ENCODE results near the gene ZRANB2. TPM values are rescaled to one million over a fixed set of nuclear protein-coding genes. Genes with fewer than 3 reads are reported as not detected.

ZRANB2 gene
- total RNA-seq, 1 donor from 2014 or later: 146 TPM

DNA sequence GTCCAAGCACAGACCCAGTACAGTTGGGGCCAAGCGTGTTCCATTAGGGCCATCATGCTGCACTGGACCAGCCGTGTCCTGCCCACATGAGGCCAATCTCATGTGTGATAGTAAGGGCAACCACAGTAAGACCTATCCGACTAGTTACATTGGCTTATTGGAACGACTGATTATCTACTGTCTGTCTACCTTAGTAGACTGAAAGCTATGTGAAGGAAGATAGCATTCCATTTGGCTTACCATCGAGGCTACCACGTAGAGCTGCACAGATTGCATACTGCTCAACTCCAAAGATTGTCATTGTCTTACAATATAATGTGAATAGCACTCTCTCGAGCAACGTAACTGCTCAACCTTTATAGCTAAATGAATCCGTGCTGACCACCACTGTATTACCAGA, 43.8 kb downstream of the ZRANB2 start:
- TF ChIP-seq, protein P1, sequence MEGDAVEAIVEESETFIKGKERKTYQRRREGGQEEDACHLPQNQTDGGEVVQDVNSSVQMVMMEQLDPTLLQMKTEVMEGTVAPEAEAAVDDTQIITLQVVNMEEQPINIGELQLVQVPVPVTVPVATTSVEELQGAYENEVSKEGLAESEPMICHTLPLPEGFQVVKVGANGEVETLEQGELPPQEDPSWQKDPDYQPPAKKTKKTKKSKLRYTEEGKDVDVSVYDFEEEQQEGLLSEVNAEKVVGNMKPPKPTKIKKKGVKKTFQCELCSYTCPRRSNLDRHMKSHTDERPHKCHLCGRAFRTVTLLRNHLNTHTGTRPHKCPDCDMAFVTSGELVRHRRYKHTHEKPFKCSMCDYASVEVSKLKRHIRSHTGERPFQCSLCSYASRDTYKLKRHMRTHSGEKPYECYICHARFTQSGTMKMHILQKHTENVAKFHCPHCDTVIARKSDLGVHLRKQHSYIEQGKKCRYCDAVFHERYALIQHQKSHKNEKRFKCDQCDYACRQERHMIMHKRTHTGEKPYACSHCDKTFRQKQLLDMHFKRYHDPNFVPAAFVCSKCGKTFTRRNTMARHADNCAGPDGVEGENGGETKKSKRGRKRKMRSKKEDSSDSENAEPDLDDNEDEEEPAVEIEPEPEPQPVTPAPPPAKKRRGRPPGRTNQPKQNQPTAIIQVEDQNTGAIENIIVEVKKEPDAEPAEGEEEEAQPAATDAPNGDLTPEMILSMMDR (IDR thresholded peaks at IDR 0.05; ENCODE audit: unreplicated experiment): no peak
- no peak overlapping the region for H3K27ac Mint-ChIP-seq
- H3K4me1 Mint-ChIP-seq: no peaks in the 10 kb centered on the region
- peaks cover 32% of the 10 kb centered on the region for H3K27me3 Mint-ChIP-seq (ENCODE audit: low read depth)
- no peak for DNase-seq (ENCODE audit: low spot score in 2 of 2, unreplicated experiment in 2 of 2)
- H3K9me3 Mint-ChIP-seq: no peaks in the 10 kb centered on the region
- H3K4me3 Mint-ChIP-seq: no peak overlapping the region
- no peaks in the 10 kb centered on the region for H3K36me3 Mint-ChIP-seq

DNA sequence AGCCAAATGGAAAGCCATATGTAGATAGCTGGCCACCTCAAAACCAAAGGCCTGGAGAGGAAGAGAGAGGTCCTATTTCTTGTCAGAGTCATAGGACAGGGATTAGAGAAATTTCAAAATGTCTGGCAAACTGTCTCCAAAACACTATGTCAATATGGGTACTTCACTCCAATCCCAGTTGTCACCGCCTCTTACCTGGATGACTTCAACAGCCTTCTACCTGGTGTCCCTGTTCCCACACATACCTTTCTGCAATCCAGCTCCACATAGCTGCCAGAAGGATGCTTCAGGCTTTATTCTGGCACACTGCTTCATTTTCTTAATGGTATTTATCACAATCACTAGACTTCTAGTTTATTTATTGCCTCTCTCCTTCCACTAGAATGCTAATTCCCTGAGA, 47.7 kb downstream of the ZRANB2 start:
- H3K4me1 Mint-ChIP-seq: no peaks in the 10 kb centered on the region
- no peak for DNase-seq (ENCODE audit: low spot score in 2 of 2, unreplicated experiment in 2 of 2)
- no peaks in the 10 kb centered on the region for H3K9me3 Mint-ChIP-seq

DNA sequence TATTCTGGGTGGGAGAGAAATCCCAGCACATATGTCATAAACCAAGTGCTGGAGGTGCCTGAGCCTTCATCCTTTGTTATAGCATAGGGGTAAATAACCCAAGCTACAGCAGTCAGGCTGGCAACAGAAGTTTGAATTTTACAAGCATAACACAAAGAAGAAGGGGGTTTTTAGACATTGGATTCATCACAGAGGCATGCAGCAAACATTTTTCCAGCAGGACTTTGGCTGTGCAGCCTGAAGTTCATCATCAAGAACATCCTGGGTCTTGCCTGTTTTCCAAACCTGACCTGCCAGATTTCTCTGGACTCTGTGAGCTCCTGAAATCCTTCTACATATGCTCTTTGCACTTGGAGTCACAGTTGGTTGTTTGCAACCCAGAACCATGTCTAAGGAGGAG, 49.4 kb downstream of the ZRANB2 start:
- Mint-ChIP-seq H3K36me3 (no peaks in the 10 kb centered on the region), H3K4me3 (no peak overlapping the region), H3K27me3 (ENCODE audit: low read depth) (peaks cover 17% of the 10 kb centered on the region), H3K4me1 (no peaks in the 10 kb centered on the region), H3K27ac (no peak overlapping the region), H3K9me3 (no peaks in the 10 kb centered on the region)
- DNase-seq (ENCODE audit: low spot score in 2 of 2, unreplicated experiment in 2 of 2): no peak
- TF ChIP-seq, protein P1 (IDR thresholded peaks at IDR 0.05; ENCODE audit: unreplicated experiment): no peak

More for the DNA sequence above, 47.7 kb downstream of the ZRANB2 start:
- no peaks in the 10 kb centered on the region for H3K36me3 Mint-ChIP-seq
- TF ChIP-seq, protein P1 (IDR thresholded peaks at IDR 0.05; ENCODE audit: unreplicated experiment): no peak
- H3K4me3 Mint-ChIP-seq: no peak overlapping the region
- H3K27ac Mint-ChIP-seq: no peak overlapping the region
- peaks cover 14% of the 10 kb centered on the region for H3K27me3 Mint-ChIP-seq (ENCODE audit: low read depth)

DNA sequence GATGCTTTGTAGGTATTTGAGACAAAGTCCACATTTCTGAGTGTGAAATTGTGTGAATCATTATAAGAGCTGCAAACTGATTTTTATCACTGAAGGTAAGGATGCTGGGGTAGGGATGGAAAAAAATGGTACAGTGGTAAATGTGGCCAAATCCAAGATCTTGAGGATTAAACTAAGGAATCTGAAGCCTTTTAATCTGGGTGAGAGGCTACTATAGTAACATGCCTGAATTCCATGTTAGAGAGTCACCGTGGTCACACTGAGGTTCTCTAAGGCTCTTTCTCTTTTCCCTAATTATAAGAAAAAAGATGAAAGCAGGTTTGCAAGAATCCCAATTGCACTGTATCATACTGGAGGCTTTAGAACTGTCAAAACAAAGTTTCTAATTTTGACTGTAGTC, 50.8 kb downstream of the ZRANB2 start:
- no peaks in the 10 kb centered on the region for H3K36me3 Mint-ChIP-seq
- no peak overlapping the region for H3K27ac Mint-ChIP-seq
- H3K4me1 Mint-ChIP-seq: no peaks in the 10 kb centered on the region
- no peak overlapping the region for H3K4me3 Mint-ChIP-seq
- TF ChIP-seq, protein P1 (IDR thresholded peaks at IDR 0.05; ENCODE audit: unreplicated experiment): no peak
- H3K9me3 Mint-ChIP-seq: no peaks in the 10 kb centered on the region
- H3K27me3 Mint-ChIP-seq (ENCODE audit: low read depth): peaks cover 15% of the 10 kb centered on the region
- no peak for DNase-seq (ENCODE audit: low spot score in 2 of 2, unreplicated experiment in 2 of 2)

DNA sequence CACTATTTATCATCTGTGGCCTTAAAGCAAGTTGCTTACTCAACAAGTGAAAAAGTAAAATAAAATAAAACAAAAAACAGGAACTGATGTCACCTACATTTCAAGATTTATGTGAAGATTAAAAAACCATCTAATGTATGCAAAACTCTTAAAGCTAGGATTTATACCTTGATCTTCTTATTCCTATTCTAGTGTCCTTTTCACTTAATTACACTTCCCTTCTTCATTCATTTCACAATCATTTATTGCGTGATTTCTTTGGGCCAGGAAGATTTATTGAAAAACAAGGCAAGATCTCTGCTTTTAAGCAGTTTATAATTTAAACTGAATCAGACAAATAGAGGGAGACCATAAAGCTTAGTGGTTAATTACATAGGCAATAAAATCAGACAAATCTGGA, 51.9 kb downstream of the ZRANB2 start:
- Mint-ChIP-seq H3K9me3 (no peaks in the 10 kb centered on the region), H3K4me3 (no peak overlapping the region), H3K27ac (no peak overlapping the region), H3K36me3 (no peaks in the 10 kb centered on the region), H3K4me1 (no peaks in the 10 kb centered on the region), H3K27me3 (ENCODE audit: low read depth) (peaks cover 15% of the 10 kb centered on the region)
- TF ChIP-seq, protein P1 (IDR thresholded peaks at IDR 0.05; ENCODE audit: unreplicated experiment): no peak
- no peak for DNase-seq (ENCODE audit: low spot score in 2 of 2, unreplicated experiment in 2 of 2)

DNA sequence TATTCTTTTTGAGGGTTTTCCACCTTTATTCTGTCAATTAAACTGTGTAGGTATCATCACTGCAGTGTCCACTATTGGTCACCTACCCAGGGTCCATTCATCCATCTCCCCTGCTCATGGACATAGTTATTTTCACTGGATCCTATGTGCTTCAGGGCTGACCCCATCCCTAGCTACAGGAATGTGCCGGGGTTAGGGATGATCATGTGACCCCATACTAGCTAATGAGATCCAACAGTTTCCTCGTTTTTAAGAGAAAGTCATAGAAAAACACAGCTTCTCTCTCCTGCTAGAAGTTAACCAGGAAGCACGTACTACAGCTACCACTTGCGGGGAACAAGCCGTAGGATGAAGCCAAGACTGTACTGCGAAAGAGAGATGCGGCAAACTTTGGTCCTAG, 52.8 kb downstream of the ZRANB2 start:
- H3K4me1 Mint-ChIP-seq: no peaks in the 10 kb centered on the region
- no peaks in the 10 kb centered on the region for H3K9me3 Mint-ChIP-seq
- no peak overlapping the region for H3K27ac Mint-ChIP-seq
- H3K36me3 Mint-ChIP-seq: no peaks in the 10 kb centered on the region
- no peak for DNase-seq (ENCODE audit: low spot score in 2 of 2, unreplicated experiment in 2 of 2)
- no peak overlapping the region for H3K4me3 Mint-ChIP-seq
- H3K27me3 Mint-ChIP-seq (ENCODE audit: low read depth): peaks cover 13% of the 10 kb centered on the region
- TF ChIP-seq, protein P1 (IDR thresholded peaks at IDR 0.05; ENCODE audit: unreplicated experiment): no peak
